ENCODE results near the gene CCNY.
"Not testable (repeated sequence)": the region's sequence is repeated elsewhere in the genome, so short reads cannot be mapped to it uniquely, and the experiment has no call there.

The CCNY gene

GRCh38 chr10:35336084-35336831 is at the start of gene CCNY:
CCNY (plus strand) TSS chr10:35336509; CDS start chr10:35337054, 545 bp downstream.
- DNase-seq: peak; percentile 85

DNA sequence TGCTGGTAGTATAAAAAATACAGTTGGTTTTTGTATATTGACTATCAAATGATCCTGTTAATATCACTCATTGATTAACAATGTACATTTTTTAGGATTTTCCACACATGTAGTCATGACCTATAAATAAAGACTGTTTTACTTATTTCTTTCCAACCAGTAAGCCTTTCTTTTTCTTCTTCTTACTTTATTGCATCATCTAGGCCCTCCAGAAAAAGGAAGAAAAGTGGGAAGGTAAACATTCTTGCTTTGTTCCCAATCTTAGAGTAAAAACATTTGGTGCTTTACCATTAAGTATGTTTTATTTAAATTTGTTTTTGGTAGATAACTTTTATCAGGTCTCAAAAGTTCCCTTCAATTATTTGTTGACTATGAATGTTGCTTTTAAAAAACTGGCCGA is 47.1 kb upstream of the CCNY start:
- DNase-seq: no peak

DNA sequence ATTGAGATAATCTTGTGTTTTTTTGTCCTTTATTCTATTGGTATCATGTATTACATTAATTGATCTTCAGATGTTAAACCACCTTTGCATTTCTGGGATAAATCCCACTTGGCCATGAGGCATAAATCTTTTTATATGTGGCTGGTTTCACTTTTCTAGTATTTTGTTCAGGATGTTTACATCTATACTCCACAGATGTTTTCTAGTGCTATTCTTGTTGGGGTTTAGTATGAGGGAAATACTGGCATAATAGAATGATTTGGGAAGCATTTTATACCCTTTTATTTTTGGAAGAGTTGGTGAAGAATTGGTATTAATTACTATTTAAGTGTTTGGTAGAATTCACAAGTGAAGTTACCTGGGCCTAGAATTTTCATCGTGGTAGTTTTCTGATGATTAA is 41.8 kb upstream of the CCNY start:
- DNase-seq: no peak

GRCh38 chr10:35299016-35299415 is 37.3 kb upstream of the CCNY start:
- DNase-seq: no peak

GRCh38 chr10:35300063-35300699 is 36.1 kb upstream of the CCNY start:
- no peak for DNase-seq

DNA sequence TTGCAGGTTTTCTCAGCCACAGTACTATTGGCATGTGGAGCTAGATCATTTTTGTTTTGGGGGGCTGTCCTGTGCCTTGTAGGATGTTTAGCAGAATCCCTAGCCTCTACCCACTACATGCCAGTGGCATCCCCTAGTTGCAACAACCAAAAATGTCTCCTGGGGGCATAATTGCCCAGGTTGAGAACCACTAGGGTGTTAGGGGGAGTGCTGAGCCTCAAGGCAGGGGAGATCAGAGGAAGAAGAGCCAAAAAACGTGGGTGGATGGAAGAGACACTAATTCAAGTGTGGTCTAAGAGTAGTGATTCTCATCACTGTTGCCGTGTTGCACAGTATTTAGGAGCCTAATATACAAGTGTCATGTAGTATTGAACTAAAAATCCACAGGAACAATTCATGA is 31.7 kb upstream of the CCNY start:
- no peak for DNase-seq

- no peak for DNase-seq
Observed at GRCh38 chr10:35306852-35307251, 29.5 kb upstream of the CCNY start.

DNA sequence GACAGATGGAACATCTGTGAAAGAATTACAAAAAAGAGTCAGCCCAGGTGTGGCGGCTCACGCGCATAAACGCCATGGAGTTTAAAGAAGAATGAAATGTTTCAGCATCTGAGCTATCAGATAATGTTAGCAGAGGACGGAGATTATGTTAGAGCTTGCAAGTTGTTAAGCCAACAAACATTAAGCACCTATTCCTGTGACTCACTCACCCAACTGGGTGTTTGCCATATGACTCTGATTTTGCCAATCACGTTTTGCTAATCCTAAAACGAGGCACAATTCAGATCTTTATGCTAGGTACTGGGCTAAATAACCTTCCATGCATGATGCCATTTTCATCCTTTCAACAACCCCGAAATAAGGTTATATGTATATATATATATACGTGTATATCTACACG is 29.0 kb upstream of the CCNY start:
- DNase-seq: no peak

DNA sequence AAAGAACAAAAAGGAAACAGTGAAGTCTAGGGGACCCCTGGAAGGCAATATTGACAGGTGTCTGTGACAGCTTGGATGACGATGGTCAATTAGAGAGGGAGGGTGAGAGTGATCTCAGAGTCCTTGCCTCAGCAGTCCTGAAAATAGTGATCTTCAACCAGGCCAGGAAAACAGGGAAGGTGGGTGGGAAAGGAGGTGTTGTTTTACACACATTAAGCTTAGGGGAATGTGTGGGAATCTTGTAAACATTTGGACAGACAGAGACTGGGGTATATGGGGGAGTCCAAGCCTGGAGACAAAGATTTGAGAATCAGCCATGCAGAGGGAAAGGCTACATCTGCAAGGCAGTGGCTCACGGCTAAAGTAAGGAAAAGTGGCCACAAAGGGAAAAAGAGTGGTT is 27.5 kb upstream of the CCNY start:
- no peak for DNase-seq

- DNase-seq: not testable (repeated sequence)
Observed at GRCh38 chr10:35314142-35314541, 22.2 kb upstream of the CCNY start.

- DNase-seq: not testable (repeated sequence)
Observed at GRCh38 chr10:35315235-35315634, 21.1 kb upstream of the CCNY start.

DNA sequence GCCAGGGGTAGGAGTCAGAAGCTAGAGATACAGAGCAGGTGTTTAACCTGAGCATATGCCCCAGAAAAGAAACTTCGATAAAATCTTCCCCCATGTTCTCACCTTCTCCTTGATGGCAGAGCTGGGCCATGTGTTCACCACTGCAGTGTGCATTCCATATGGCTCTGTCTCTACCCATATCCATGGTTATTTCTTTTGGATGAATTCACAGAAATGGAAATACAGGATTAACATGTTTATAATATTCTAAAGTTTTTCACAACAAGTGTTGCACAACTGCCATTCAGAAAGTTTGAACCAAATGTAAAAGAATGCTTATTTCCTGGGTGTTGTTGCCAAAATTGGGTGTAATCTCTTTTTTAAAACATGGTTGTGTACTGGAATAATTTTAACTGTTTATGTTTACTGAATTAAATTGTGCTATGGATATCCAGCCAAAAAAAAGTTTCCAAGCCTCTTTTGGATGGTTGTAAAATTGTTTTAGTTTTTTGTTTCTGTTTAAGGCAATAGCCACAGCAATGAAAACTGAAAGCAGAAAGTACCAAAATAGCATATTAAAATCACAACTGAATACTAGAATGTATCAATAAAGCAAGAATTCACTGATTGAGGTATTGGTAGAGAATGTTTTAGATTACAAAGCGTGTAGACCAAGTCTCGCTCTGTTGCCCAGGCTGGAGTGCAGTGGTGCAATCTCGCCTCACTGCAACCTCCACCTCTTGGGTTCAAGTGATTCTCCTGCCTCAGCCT is 19.9 kb upstream of the CCNY start:
- no peak for DNase-seq

DNA sequence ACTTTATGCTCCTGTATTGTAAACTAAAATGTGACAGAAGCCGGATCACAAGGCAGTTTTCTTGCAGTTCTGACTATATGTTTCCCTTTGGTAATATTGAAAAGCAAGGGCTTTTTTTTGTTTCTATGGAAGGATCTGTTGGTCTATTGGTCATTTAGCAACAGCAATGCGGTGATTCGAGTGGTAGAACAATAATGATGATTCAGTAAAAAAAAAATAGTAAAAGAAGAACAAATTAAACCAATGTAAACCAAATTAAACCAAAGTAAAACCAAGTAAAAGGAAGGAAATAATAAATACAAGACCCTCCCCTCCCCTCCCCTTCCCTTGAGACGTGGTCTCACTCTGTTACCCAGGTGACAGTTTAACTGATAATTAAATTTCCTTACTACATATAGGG is 17.8 kb upstream of the CCNY start:
- no peak for DNase-seq

GRCh38 chr10:35320341-35320740 is 16.0 kb upstream of the CCNY start:
- DNase-seq: no peak

- no peak for DNase-seq
Observed at GRCh38 chr10:35322636-35323035, 13.7 kb upstream of the CCNY start.

- no peak for DNase-seq
Observed at GRCh38 chr10:35324196-35324595, 12.1 kb upstream of the CCNY start.

GRCh38 chr10:35326466-35327235 is 9.7 kb upstream of the CCNY start:
- DNase-seq: no peak

DNA sequence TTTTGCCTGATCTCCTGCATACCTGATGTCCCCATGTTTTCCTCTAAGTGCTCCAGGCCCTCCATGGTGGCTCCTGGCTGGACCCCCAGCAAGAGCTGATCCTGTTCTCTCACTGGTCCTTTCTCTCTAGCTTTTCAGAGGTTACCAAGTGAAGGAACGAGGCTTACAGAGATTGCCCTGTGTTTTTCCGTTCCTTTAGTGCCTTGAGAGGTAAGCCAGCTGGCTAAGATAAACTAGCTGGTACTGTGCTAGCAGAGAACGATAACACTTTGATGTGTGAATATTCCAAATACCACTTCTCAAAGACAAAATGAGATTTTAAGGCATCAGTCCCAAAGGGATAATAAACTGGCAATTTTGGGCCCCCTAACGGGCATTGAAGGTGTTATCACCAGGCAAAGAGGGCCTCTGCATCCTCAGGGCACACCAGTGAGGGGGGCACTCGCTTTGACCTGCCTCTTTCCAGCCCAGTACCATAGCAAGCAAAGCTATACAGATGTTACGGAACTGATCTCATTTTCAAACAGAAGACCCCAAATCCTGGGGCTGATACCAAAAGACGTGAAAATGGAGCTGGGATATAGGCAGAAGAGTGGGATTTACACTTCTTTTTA is 8.4 kb upstream of the CCNY start:
- no peak for DNase-seq

- DNase-seq: peak; percentile 56
Observed at GRCh38 chr10:35328404-35329037, 7.8 kb upstream of the CCNY start.

DNA sequence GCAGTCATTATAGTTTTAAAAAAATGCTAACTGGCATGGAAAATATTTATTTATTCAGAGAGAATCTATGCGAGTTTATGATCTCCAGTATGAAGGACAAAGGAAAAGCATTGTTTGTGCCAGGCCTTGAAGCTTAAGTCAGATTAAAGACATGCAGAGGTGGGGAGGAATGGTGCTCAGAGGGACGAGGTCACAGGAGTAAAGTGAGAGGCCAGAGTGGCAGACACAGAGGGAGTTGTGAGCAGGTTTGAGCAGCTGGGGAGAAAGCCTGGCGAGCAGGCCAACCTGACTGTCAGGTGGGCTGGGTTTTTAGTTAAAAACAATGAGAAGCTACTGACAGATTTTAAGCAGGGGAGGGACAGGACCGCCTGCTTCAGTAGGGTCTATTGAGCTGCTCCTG is 6.8 kb upstream of the CCNY start:
- DNase-seq: no peak

DNA sequence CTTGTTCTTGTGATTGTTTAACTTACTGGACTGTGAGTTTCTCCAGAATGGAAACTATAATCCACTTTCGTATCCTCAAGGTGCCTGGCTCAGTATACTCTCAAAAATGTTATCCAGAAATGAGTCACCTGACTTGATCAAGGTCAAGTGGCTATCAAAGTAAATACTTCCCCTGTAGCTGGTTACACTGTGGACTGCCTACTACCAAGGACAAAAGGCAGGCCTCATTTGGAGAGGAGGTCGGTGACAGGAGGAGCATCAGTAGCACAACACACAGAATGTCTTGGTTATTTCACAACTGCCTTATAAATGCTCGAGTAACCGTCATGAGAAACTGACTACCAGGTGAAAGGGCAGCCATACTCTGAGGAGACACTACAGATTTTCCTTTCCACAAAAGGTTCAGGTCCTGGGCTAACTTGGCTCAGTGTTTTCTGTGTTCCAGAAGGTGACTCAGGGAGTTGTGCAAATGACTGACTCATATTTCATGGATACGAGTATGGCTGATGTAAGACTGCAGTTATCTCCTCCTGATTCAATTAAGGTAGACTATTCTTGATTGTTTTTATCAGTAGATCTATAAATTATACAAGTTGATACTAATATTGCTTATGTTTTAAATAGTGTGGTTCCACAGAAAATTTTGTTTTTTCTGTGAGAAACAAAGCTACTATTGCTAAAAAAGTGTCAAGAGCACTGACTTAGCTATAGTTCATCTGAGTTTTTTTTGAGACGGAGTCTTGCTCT is 4.2 kb upstream of the CCNY start:
- peak; percentile 13 for DNase-seq

GRCh38 chr10:35334297-35334696 is 2.0 kb upstream of the CCNY start:
- DNase-seq: no peak

Data from activated CD4-positive, alpha-beta T cell treated with anti-CD3 and anti-CD28 coated beads, Interleukin-2, Interleukin-6, amounts not matched to agents 100 ng/mL and 50 ng/mL, durations not matched to agents 16 hours and 8 hours (primary cell).